ENCODE results near the gene ATF2.

- TF ChIP-seq POLR2A (IDR thresholded peaks at IDR 0.05) (no peak), CTCF (IDR thresholded peaks at IDR 0.05) (no peak), POLR2AphosphoS5 (IDR thresholded peaks at IDR 0.05; ENCODE audit: insufficient read depth in 1 of 2, low read depth in 1 of 2) (no peak)
Observed at GRCh38 chr2:175166216-175166824, 1.7 kb downstream of the ATF2 start.

Measured in vagina (tissue), 2 donors.